ENCODE measurements around the gene ROBO1.

DNA sequence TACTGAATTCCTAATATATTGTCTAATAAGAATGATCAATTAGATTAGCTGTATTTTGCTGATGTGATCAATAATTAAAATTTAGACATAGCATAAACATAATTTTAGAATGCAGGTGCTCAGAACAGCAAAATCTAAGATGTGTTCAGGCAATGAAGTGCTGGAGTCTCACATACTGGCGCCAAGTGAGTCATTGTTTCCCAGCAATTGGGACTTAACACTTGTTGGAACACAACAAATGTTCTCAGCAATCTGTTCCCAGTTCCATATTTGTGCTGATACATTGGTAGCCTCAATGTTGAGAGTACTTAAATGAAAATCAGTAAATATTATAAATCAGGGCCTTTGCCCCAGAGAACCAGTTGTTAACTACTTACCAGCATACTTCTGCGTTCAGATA, 619.0 kb downstream of the ROBO1 start:
- TF ChIP-seq, protein P1, sequence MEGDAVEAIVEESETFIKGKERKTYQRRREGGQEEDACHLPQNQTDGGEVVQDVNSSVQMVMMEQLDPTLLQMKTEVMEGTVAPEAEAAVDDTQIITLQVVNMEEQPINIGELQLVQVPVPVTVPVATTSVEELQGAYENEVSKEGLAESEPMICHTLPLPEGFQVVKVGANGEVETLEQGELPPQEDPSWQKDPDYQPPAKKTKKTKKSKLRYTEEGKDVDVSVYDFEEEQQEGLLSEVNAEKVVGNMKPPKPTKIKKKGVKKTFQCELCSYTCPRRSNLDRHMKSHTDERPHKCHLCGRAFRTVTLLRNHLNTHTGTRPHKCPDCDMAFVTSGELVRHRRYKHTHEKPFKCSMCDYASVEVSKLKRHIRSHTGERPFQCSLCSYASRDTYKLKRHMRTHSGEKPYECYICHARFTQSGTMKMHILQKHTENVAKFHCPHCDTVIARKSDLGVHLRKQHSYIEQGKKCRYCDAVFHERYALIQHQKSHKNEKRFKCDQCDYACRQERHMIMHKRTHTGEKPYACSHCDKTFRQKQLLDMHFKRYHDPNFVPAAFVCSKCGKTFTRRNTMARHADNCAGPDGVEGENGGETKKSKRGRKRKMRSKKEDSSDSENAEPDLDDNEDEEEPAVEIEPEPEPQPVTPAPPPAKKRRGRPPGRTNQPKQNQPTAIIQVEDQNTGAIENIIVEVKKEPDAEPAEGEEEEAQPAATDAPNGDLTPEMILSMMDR (IDR thresholded peaks at IDR 0.05; ENCODE audit: low read depth, low read length, missing input control): no peak
- TF ChIP-seq MAX (IDR thresholded peaks at IDR 0.05) (no peak), YY1 (IDR thresholded peaks at IDR 0.05) (no peak)
